ENCODE measurements around the gene TRIM26.
"Not testable (repeated sequence)": the region's sequence is repeated elsewhere in the genome, so short reads cannot be mapped to it uniquely, and the experiment has no call there.

TRIM26 gene

DNA sequence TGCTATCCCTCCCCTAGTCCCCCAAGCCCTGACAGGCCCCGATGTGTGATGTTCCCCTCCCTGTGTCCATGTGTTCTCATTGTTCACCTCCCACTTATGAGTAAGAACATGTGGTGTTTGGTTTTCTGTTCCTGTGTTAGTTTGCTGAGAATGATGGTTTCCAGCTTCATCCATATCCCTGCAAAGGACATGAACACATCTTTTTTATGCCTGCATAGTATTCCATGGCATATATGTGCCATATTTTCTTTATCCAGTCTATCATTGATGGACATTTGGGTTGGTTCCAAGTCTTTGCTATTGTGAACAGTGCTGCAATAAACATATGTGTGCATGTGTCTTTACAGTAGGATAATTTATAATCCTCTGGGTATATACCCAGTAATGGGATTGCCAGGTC is 48.0 kb downstream of the TRIM26 start:
- WGBS (ENCODE audit: extremely low coverage, insufficient coverage, insufficient read length) = no CpG with 5 or more reads among the region's 1 CpG
- H2BK12ac ChIP-seq (ENCODE audit: low read length); H2AFZ ChIP-seq (ENCODE audit: insufficient read depth, low read length, poor library complexity): not testable (repeated sequence)

DNA sequence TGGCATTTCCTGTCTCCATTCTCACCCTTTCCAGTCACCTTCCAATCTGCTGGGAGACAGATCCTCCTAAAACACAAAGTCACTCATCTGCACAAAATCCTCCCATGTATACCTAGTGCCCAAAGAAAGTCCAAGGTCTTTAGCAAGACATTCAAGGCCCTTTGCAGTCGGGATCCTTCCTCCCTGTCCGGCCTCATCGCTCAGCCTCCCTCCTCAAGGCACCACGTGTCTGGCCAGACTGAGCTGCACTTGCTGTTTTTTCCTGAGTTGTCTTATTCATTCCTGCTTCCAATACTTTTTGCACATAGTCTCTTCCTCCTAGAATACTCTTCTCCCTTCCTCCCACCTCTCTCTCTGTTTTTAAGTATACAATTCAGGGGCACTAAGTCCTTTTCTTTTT is 48.5 kb downstream of the TRIM26 start:
- no peak overlapping the region for H3K4me2 ChIP-seq (ENCODE audit: low read length)
- WGBS (ENCODE audit: extremely low coverage, insufficient coverage, insufficient read length) = no CpG with 5 or more reads among the region's 4 CpGs
- H2BK120ac ChIP-seq (ENCODE audit: insufficient read depth, low read length, poor library complexity) = no peak overlapping the region
- H3K27me3 ChIP-seq (ENCODE audit: insufficient read depth, low read length) = no peaks in the 10 kb centered on the region
- no peak overlapping the region for H4K12ac ChIP-seq (ENCODE audit: low read depth, low read length)
- H3K36me3 ChIP-seq (ENCODE audit: control insufficient read depth in 1 of 2, insufficient read depth in 2 of 2, low read length in 2 of 2) = no peaks in the 10 kb centered on the region
- no peak overlapping the region for H3K14ac ChIP-seq (ENCODE audit: low read length)
- H2AFZ ChIP-seq (ENCODE audit: insufficient read depth, low read length, poor library complexity) = no peak overlapping the region
- H3K9me3 ChIP-seq (ENCODE audit: insufficient read depth, low read depth, low read length) = peaks cover 2% of the 10 kb centered on the region
- no peaks in the 10 kb centered on the region for H3K79me1 ChIP-seq (ENCODE audit: low read length)
- H2BK5ac ChIP-seq (ENCODE audit: low read depth, low read length, poor library complexity) = no peak overlapping the region
- H2BK12ac ChIP-seq (ENCODE audit: low read length) = no peak overlapping the region
- no peak overlapping the region for H3K18ac ChIP-seq (ENCODE audit: low read length)
- no peak for DNase-seq
- H3K4me3 ChIP-seq (ENCODE audit: low read depth, low read length) = no peak overlapping the region
- H2AK5ac ChIP-seq (ENCODE audit: low read length) = no peak overlapping the region
- H4K8ac ChIP-seq (ENCODE audit: low read depth, low read length) = no peak overlapping the region
- H3K4ac ChIP-seq (ENCODE audit: low read depth, low read length) = no peak overlapping the region
- H3K79me2 ChIP-seq (ENCODE audit: control insufficient read depth, insufficient read depth, low read length, poor library complexity) = no peaks in the 10 kb centered on the region
- no peak overlapping the region for H3K23ac ChIP-seq (ENCODE audit: low read length)
- no peak overlapping the region for H3K9ac ChIP-seq (ENCODE audit: low read length)
- H4K91ac ChIP-seq (ENCODE audit: low read depth, low read length) = no peak overlapping the region
- no peaks in the 10 kb centered on the region for H3K4me1 ChIP-seq (ENCODE audit: control insufficient read depth in 1 of 2, insufficient read depth in 2 of 2, low read length in 2 of 2)
- no peak overlapping the region for H3K27ac ChIP-seq (ENCODE audit: low read depth, low read length)

More for the DNA sequence above, 48.0 kb downstream of the TRIM26 start:
- H3K27ac ChIP-seq (ENCODE audit: low read depth, low read length); H3K4ac ChIP-seq (ENCODE audit: low read depth, low read length); H4K12ac ChIP-seq (ENCODE audit: low read depth, low read length); H3K79me2 ChIP-seq (ENCODE audit: control insufficient read depth, insufficient read depth, low read length, poor library complexity); H3K18ac ChIP-seq (ENCODE audit: low read length); H3K36me3 ChIP-seq (ENCODE audit: control insufficient read depth in 1 of 2, insufficient read depth in 2 of 2, low read length in 2 of 2); H3K23ac ChIP-seq (ENCODE audit: low read length); H2BK120ac ChIP-seq (ENCODE audit: insufficient read depth, low read length, poor library complexity); H2BK5ac ChIP-seq (ENCODE audit: low read depth, low read length, poor library complexity); H3K4me3 ChIP-seq (ENCODE audit: low read depth, low read length); H3K4me2 ChIP-seq (ENCODE audit: low read length); H3K4me1 ChIP-seq (ENCODE audit: control insufficient read depth in 1 of 2, insufficient read depth in 2 of 2, low read length in 2 of 2); H4K91ac ChIP-seq (ENCODE audit: low read depth, low read length); H3K9me3 ChIP-seq (ENCODE audit: insufficient read depth, low read depth, low read length); H2AK5ac ChIP-seq (ENCODE audit: low read length); DNase-seq; H3K79me1 ChIP-seq (ENCODE audit: low read length); H4K8ac ChIP-seq (ENCODE audit: low read depth, low read length); H3K9ac ChIP-seq (ENCODE audit: low read length); H3K27me3 ChIP-seq (ENCODE audit: insufficient read depth, low read length); H3K14ac ChIP-seq (ENCODE audit: low read length): not testable (repeated sequence)

DNA sequence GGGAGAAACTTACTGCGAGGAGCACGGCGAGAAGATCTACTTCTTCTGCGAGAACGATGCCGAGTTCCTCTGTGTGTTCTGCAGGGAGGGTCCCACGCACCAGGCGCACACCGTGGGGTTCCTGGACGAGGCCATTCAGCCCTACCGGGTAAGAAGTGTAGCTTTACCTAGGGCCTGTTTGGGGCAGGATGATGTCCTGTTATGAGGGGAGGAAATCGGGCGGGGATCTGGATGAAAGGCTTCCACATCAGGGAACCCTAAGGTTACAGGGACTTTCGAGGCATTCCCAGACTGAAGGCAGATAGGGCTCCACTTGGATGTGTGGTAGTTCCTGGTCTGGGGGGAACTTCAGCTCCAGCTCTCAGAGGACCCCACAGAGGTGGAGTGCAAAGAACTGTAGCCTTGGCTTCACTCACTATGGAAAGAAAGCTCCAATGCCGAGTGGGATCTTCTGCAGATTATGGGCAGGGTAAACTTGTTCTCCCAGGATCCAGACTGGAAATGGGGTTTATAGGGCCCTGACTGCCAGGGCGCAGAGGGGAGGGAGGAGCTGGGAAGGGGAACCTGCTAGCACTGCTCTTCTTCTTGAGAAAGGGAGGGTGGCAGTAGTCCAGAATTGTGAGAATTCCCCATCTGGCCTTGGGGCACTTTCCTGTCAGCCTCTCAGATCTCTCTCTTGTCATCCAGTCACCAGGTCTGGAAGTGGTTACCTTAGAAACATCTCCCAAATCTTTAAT is 49.1 kb downstream of the TRIM26 start:
- Histone ChIP-seq H3K27me3 (ENCODE audit: insufficient read depth, low read length) (no peaks in the 10 kb centered on the region), H3K4ac (ENCODE audit: low read depth, low read length) (no peak overlapping the region), H3K18ac (ENCODE audit: low read length) (no peak overlapping the region), H4K91ac (ENCODE audit: low read depth, low read length) (no peak overlapping the region), H3K79me2 (ENCODE audit: control insufficient read depth, insufficient read depth, low read length, poor library complexity) (no peaks in the 10 kb centered on the region), H2AFZ (ENCODE audit: insufficient read depth, low read length, poor library complexity) (no peak overlapping the region), H2AK5ac (ENCODE audit: low read length) (no peak overlapping the region), H2BK5ac (ENCODE audit: low read depth, low read length, poor library complexity) (no peak overlapping the region), H2BK12ac (ENCODE audit: low read length) (no peak overlapping the region), H4K8ac (ENCODE audit: low read depth, low read length) (no peak overlapping the region), H3K23ac (ENCODE audit: low read length) (no peak overlapping the region), H3K79me1 (ENCODE audit: low read length) (no peaks in the 10 kb centered on the region), H3K4me3 (ENCODE audit: low read depth, low read length) (no peak overlapping the region), H3K36me3 (ENCODE audit: control insufficient read depth in 1 of 2, insufficient read depth in 2 of 2, low read length in 2 of 2) (no peaks in the 10 kb centered on the region), H4K12ac (ENCODE audit: low read depth, low read length) (no peak overlapping the region), H3K27ac (ENCODE audit: low read depth, low read length) (no peak overlapping the region), H2BK120ac (ENCODE audit: insufficient read depth, low read length, poor library complexity) (no peak overlapping the region), H3K4me2 (ENCODE audit: low read length) (no peak overlapping the region), H3K14ac (ENCODE audit: low read length) (no peak overlapping the region), H3K4me1 (ENCODE audit: control insufficient read depth in 1 of 2, insufficient read depth in 2 of 2, low read length in 2 of 2) (no peaks in the 10 kb centered on the region), H3K9ac (ENCODE audit: low read length) (no peak overlapping the region), H3K9me3 (ENCODE audit: insufficient read depth, low read depth, low read length) (peaks cover 2% of the 10 kb centered on the region)
- no CpG with 5 or more reads among the region's 16 CpGs for WGBS (ENCODE audit: extremely low coverage, insufficient coverage, insufficient read length)
- no peak for DNase-seq

DNA sequence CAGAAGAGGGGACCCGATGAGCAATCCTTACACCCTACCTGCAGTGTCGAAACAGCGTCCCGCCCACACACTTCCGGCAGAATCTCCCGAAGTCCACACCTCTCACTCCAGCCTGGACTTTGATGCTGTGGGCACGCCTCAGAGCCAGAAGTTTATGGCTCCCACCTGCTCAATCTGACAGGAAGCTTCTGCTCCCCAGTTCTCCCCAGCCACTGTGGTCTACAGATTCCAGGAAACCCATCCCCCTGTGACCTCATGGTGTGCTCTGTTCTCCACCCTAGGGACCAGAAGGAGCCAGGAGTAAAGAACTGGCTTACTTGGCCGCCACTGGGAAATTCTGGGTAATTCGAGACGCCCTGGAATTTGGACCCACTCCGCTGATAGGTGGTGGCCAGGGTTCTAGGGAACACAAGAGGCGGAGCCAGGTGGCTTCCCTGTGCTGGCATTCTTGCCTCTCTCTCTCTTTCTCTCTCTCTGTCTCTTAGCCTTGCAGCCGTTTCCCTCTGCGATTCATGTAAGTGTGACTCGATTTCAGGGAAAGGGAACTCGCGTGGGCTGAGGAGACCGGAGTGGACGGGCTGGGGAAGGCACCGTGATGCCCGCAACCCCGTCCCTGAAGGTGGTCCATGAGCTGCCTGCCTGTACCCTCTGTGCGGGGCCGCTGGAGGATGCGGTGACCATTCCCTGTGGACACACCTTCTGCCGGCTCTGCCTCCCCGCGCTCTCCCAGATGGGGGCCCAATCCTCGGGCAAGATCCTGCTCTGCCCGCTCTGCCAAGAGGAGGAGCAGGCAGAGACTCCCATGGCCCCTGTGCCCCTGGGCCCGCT is 49.9 kb downstream of the TRIM26 start, which contains the start of gene TRIM15:
Gene TRIM15 (plus strand): TSS at position 457 of the 828 bp plus-strand sequence. CDS start 139 bp downstream, at position 596.
- Histone ChIP-seq H2AK5ac (ENCODE audit: low read length) (no peak within 1 kb of the TSS), H3K79me1 (ENCODE audit: low read length) (no peaks in the 10 kb centered on the region), H3K9ac (ENCODE audit: low read length) (no peak within 1 kb of the TSS), H2BK12ac (ENCODE audit: low read length) (no peak within 1 kb of the TSS), H3K14ac (ENCODE audit: low read length) (no peak within 1 kb of the TSS), H3K79me2 (ENCODE audit: control insufficient read depth, insufficient read depth, low read length, poor library complexity) (no peaks in the 10 kb centered on the region), H4K12ac (ENCODE audit: low read depth, low read length) (no peak within 1 kb of the TSS), H3K27ac (ENCODE audit: low read depth, low read length) (no peak within 1 kb of the TSS), H3K9me3 (ENCODE audit: insufficient read depth, low read depth, low read length) (peaks cover 2% of the 10 kb centered on the region), H3K4me3 (ENCODE audit: low read depth, low read length) (no peak within 1 kb of the TSS), H2BK120ac (ENCODE audit: insufficient read depth, low read length, poor library complexity) (no peak within 1 kb of the TSS), H3K4me1 (ENCODE audit: control insufficient read depth in 1 of 2, insufficient read depth in 2 of 2, low read length in 2 of 2) (no peaks in the 10 kb centered on the region), H3K18ac (ENCODE audit: low read length) (no peak within 1 kb of the TSS), H3K23ac (ENCODE audit: low read length) (no peak within 1 kb of the TSS), H4K91ac (ENCODE audit: low read depth, low read length) (no peak within 1 kb of the TSS), H4K8ac (ENCODE audit: low read depth, low read length) (no peak within 1 kb of the TSS), H3K4me2 (ENCODE audit: low read length) (no peak within 1 kb of the TSS), H3K36me3 (ENCODE audit: control insufficient read depth in 1 of 2, insufficient read depth in 2 of 2, low read length in 2 of 2) (no peaks in the 10 kb centered on the region), H3K4ac (ENCODE audit: low read depth, low read length) (no peak within 1 kb of the TSS), H2BK5ac (ENCODE audit: low read depth, low read length, poor library complexity) (no peak within 1 kb of the TSS), H2AFZ (ENCODE audit: insufficient read depth, low read length, poor library complexity) (no peak within 1 kb of the TSS), H3K27me3 (ENCODE audit: insufficient read depth, low read length) (no peaks in the 10 kb centered on the region)
- whole genome bisulfite sequencing (ENCODE audit: extremely low coverage, insufficient coverage, insufficient read length) = no CpG with 5 or more reads among the region's 31 CpGs
- no peak for DNase-seq
